A673 (cell line): ENCODE data around the gene INSL6. TPM values are rescaled to one million over a fixed set of nuclear protein-coding genes. Genes with fewer than 3 reads are reported as not detected.
"Not testable (repeated sequence)": the region's sequence is repeated elsewhere in the genome, so short reads cannot be mapped to it uniquely, and the experiment has no call there.

Experiments used
- BruUV-seq: library from RNA; stranded (reverse); fragments of 400-500 nt; replicated peaks from 2 replicates; lab custom pipeline; 2021; lab: Mats Ljungman, UMichigan
- CTCF ChIA-PET: fragments of 300-600 bp; sonication (Branson Sonifier 250); formaldehyde crosslinking; loops from one replicate; lab custom pipeline; 2022; ENCODE audit warnings: antibody characterized with exemption; lab: Charles Lee
- POLR2A ChIA-PET: fragments of 300-600 bp; sonication (Branson Sonifier 250); formaldehyde crosslinking; loops from one replicate; lab custom pipeline; 2022; ENCODE audit warnings: antibody characterized with exemption; ENCODE audit not compliant: low non-redundant PET; lab: Charles Lee
- DNase-seq: peaks from one replicate; pipeline ENCODE4 v3.0.0-alpha.2; 2015; ENCODE audit warnings: low spot score
- H3K27ac ChIP-seq: fragments of 200-600 bp; sonication (generic); 2 replicates; pipeline ENCODE4 v1.5.1; 2016; ENCODE audit warnings: mixed run types, low read depth, mild to moderate bottlenecking, mixed read lengths, antibody characterized with exemption, low read length; ENCODE audit not compliant: poor library complexity, severe bottlenecking
- H3K27me3 ChIP-seq: fragments of 200-600 bp; sonication (generic); replicated peaks from 2 replicates; pipeline ENCODE4 v1.6.1; 2017; ENCODE audit warnings: mixed run types, low read depth, mild to moderate bottlenecking, mixed read lengths, antibody characterized with exemption, low read length; ENCODE audit not compliant: insufficient read depth, poor library complexity
- H3K36me3 ChIP-seq: fragments of 200-600 bp; sonication (generic); 2 replicates; pipeline ENCODE4 v1.6.1; 2016; ENCODE audit warnings: mixed run types, mild to moderate bottlenecking, mixed read lengths, antibody characterized with exemption, low read length; ENCODE audit not compliant: insufficient read depth, poor library complexity, severe bottlenecking
- H3K4me1 ChIP-seq: fragments of 200-600 bp; sonication (generic); 2 replicates; pipeline ENCODE4 v1.6.1; 2017; ENCODE audit warnings: mixed run types, mild to moderate bottlenecking, mixed read lengths, antibody characterized with exemption, low read length; ENCODE audit not compliant: insufficient read depth, poor library complexity, severe bottlenecking
- H3K4me3 ChIP-seq: fragments of 200-600 bp; sonication (generic); 2 replicates; pipeline ENCODE4 v1.5.1; 2016; ENCODE audit warnings: low read depth, mixed run types, mild to moderate bottlenecking, mixed read lengths, low read length; ENCODE audit not compliant: poor library complexity, severe bottlenecking
- H3K9me3 ChIP-seq: fragments of 200-600 bp; sonication (generic); 2 replicates; pipeline ENCODE4 v1.6.1; 2016; ENCODE audit warnings: mixed run types, low read depth, mild to moderate bottlenecking, mixed read lengths, antibody characterized with exemption, low read length; ENCODE audit not compliant: poor library complexity, severe bottlenecking
- EZH2 ChIP-seq: fragments of 200-600 bp; sonication (generic); IDR thresholded peaks from 2 replicates; pipeline ENCODE4 v1.6.1; 2017; ENCODE audit warnings: borderline replicate concordance, low read depth, mild to moderate bottlenecking, mixed read lengths, antibody characterized with exemption, low read length; ENCODE audit not compliant: poor library complexity, severe bottlenecking
- intact Hi-C: fragments of 100-400 bp; cut with micrococcal nuclease; formaldehyde crosslinking; loops from one replicate; pipeline ENCODE4 v1.10.0; 2022; ENCODE audit not compliant: unreplicated experiment
- total RNA-seq: library from RNA; stranded (reverse); gene quantifications from 2 replicates; pipeline ENCODE4 v1.2.3, GENCODE V29; 2021
- TF ChIP-seq, protein P1 (sequence below): fragments of 300-800, 200-600 bp; sonication (generic); conservative IDR thresholded peaks from 2 replicates; pipeline ENCODE4 v1.5.1; 2017; ENCODE audit warnings: low read depth, mild to moderate bottlenecking, antibody characterized with exemption, low read length, moderate library complexity, mixed read lengths

Gene INSL6
- total RNA-seq, 1 experiment from 2014 or later = not detected

DNA sequence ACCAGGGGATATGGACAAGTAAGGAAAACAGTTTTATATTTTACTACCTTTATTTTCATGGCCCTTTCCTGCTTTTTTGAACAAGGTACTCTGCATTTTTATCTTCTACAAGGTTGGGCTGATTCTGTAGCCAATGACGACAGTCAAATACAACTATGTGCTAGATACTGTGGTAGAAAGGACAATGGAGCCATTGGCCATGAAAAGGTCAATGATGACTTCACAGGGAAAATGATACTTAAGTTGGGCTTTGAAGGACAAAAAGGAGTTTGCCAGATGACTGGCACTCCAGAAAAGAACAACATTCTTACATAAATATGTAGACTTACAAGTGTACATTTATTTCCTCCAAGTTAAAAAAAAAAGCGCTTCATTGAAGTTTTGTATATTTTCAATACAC lies 663 bp downstream of the INSL6 start:
- no peak overlapping the region for H3K27ac ChIP-seq
- ChIA-PET CTCF (interaction anchor here (0.6 to 0.8 kb wide), 2 partner anchors 257 to 415 kb away, joined by 3 to 6 read pairs; no protein-coding TSS in a partner anchor), POLR2A (no interaction called here)
- H3K4me1 ChIP-seq = no peaks in the 10 kb centered on the region
- no peaks in the 10 kb centered on the region for H3K27me3 ChIP-seq
- no peaks in the 10 kb centered on the region for H3K36me3 ChIP-seq
- H3K9me3 ChIP-seq = no peaks in the 10 kb centered on the region
- no peak for DNase-seq
- no peak overlapping the region for H3K4me3 ChIP-seq
- intact Hi-C loops = loop anchor here (1.0 kb wide), 1 partner anchor 406 kb away; no protein-coding TSS in a partner anchor
- TF ChIP-seq EZH2 = no peak
- TF ChIP-seq, protein P1, sequence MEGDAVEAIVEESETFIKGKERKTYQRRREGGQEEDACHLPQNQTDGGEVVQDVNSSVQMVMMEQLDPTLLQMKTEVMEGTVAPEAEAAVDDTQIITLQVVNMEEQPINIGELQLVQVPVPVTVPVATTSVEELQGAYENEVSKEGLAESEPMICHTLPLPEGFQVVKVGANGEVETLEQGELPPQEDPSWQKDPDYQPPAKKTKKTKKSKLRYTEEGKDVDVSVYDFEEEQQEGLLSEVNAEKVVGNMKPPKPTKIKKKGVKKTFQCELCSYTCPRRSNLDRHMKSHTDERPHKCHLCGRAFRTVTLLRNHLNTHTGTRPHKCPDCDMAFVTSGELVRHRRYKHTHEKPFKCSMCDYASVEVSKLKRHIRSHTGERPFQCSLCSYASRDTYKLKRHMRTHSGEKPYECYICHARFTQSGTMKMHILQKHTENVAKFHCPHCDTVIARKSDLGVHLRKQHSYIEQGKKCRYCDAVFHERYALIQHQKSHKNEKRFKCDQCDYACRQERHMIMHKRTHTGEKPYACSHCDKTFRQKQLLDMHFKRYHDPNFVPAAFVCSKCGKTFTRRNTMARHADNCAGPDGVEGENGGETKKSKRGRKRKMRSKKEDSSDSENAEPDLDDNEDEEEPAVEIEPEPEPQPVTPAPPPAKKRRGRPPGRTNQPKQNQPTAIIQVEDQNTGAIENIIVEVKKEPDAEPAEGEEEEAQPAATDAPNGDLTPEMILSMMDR = no peak
- no TSS peak for BruUV-seq

DNA sequence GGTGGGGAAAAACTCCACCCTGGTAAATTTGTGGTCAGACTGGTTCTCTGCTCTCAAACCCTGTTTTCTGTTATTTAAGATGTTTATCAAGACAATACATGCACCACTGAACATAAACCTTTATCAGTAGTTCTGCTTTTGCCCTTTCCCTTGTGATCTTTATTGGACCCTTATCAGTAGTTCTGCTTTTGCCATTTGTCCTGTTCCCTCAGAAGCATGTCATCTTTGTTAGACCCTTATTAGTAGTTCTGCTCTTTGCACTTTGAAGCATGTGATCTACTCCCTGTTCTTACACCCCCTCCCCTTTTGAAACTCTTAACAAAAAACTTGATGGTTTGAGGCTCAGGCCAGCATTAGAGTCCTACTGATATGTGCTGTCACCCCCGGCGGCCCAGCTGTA lies 4.8 kb downstream of the INSL6 start:
- POLR2A ChIA-PET, intact Hi-C loops: not testable (repeated sequence)

DNA sequence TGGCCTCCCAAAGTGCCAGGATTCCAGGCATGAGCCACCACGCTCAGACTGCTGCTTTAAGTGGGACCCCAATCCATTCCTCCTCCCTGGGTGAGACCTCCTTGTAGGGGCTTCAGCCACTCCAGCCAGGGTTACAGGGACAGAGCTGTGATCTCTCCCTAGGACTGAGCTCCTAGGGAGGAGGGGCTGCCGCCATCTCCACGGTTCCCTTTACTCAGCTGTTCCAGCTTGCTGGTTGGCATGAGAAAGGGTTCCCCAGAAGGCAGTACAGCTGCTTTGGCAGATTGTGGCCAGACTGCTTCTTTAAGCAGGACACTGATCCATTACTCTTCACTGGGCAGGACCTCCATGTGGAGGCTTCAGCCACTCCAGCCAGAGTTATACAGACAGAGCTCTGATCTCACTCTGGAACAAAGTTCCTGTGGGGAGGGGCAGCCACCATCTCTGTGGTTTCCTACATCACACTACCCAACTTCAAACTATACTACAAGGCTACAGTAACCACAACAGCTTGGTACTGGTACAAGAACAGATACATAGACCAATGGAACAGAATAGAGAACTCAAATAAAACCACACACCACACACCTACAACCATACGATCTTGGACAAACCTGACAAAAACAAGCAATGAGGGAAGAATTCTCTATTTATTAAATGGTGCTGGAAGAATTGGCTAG lies 7.2 kb downstream of the INSL6 start:
- no peaks in the 10 kb centered on the region for H3K4me1 ChIP-seq
- H3K9me3 ChIP-seq = no peaks in the 10 kb centered on the region
- H3K27ac ChIP-seq = no peak overlapping the region
- CTCF ChIA-PET = interaction anchor here (1.4 kb wide), 1 partner anchor 8 kb away, joined by 3 read pairs; no protein-coding TSS in a partner anchor
- no peaks in the 10 kb centered on the region for H3K27me3 ChIP-seq
- no peaks in the 10 kb centered on the region for H3K36me3 ChIP-seq
- intact Hi-C loops = no loop called here
- no TSS peak for BruUV-seq
- no peak overlapping the region for H3K4me3 ChIP-seq
- POLR2A ChIA-PET = no interaction called here
- DNase-seq = no peak
- no peak for TF ChIP-seq EZH2
- TF ChIP-seq, protein P1 = no peak

More for the DNA sequence above, 4.8 kb downstream of the INSL6 start:
- H3K9me3 ChIP-seq, H3K27ac ChIP-seq, H3K27me3 ChIP-seq, BruUV-seq, H3K36me3 ChIP-seq, CTCF ChIA-PET, H3K4me3 ChIP-seq, DNase-seq, H3K4me1 ChIP-seq: not testable (repeated sequence)

DNA sequence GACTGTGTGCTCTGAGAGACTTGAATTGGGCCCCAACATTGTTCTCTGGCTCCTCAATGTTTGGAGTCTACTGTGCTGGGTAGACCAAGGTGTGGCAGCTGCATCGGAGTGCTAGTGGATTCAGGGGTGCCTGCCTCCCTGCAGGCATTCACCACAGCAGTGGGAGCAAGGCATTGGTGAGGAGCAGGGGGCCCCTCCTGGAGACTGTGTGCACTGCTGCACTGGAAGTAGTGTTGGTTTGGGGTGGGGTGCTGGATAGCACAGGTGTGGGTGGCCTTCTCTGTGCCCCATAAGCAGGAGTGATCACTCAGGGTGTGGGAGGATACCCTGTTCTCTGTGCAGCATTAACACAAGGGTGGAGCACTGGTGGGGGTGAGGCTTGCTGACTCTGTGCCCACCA lies 39.2 kb downstream of the INSL6 start:
- H3K36me3 ChIP-seq = no peaks in the 10 kb centered on the region
- intact Hi-C loops = no loop called here
- no peak for DNase-seq
- POLR2A ChIA-PET = no interaction called here
- H3K4me3 ChIP-seq = no peak overlapping the region
- H3K4me1 ChIP-seq = no peaks in the 10 kb centered on the region
- H3K9me3 ChIP-seq = no peaks in the 10 kb centered on the region
- H3K27me3 ChIP-seq = no peaks in the 10 kb centered on the region
- TF ChIP-seq, protein P1 = no peak
- no peak for TF ChIP-seq EZH2
- CTCF ChIA-PET = no interaction called here
- no TSS peak for BruUV-seq
- no peak overlapping the region for H3K27ac ChIP-seq
